ENCODE results near the gene IL11RA.

Gene IL11RA

DNA sequence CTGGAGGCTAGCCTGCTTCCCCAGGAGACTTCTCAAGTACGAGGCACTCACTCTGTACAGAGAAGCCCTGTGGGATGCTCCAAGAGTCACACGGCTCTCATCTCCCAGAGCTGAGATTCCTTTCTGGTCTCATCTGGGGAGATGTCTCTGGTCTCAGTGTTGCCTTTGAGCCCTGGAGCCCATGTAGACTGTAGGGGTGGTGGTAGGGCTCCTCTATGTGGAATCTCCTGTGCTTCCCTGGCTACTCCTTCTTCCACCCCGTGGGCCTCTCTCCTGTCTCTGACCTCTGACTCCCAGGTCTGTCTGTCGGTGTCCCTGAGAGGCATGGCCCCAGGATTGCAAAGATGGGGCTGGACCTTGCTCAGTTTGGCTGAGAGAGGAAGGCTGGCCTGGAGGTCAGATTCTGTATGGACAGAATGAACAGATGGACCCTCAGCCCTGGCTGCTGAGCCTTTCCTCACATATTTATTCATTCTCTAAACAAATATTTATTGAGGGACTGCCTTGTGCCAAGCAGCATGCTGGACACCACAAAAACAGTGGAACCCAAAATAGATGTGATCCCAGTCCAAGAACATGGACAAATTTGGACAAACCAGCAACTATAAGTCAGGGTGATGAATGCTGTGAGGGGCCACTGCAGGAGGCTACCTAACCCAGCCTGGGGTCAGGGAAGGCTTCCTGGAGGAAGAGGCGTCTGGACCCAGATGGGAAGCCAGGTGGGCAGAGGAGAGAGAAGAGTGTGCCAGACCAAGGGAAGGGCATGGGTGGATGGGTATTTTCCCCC lies 36.5 kb downstream of the IL11RA start:
- TF ChIP-seq, protein P1, sequence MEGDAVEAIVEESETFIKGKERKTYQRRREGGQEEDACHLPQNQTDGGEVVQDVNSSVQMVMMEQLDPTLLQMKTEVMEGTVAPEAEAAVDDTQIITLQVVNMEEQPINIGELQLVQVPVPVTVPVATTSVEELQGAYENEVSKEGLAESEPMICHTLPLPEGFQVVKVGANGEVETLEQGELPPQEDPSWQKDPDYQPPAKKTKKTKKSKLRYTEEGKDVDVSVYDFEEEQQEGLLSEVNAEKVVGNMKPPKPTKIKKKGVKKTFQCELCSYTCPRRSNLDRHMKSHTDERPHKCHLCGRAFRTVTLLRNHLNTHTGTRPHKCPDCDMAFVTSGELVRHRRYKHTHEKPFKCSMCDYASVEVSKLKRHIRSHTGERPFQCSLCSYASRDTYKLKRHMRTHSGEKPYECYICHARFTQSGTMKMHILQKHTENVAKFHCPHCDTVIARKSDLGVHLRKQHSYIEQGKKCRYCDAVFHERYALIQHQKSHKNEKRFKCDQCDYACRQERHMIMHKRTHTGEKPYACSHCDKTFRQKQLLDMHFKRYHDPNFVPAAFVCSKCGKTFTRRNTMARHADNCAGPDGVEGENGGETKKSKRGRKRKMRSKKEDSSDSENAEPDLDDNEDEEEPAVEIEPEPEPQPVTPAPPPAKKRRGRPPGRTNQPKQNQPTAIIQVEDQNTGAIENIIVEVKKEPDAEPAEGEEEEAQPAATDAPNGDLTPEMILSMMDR (conservative IDR thresholded peaks at IDR 0.05; ENCODE audit: low read depth, low read length) = no peak
- Histone ChIP-seq H3K27me3 (ENCODE audit: insufficient read depth, low read depth) (no peaks in the 10 kb centered on the region), H3K36me3 (ENCODE audit: insufficient read depth) (no peaks in the 10 kb centered on the region), H3K79me2 (ENCODE audit: insufficient read depth, low read depth) (no peaks in the 10 kb centered on the region), H3K4me1 (ENCODE audit: low read depth, poor library complexity, severe bottlenecking) (no peaks in the 10 kb centered on the region), H3K27ac (no peak overlapping the region), H2AFZ (ENCODE audit: low read depth) (no peak overlapping the region), H3K9ac (no peak overlapping the region), H3K4me3 (IDR thresholded peaks at IDR 0.05; ENCODE audit: insufficient read depth, low read depth, low read length) (no peak overlapping the region), H4K20me1 (ENCODE audit: insufficient read depth) (no peaks in the 10 kb centered on the region), H3K4me2 (no peak overlapping the region)

DNA sequence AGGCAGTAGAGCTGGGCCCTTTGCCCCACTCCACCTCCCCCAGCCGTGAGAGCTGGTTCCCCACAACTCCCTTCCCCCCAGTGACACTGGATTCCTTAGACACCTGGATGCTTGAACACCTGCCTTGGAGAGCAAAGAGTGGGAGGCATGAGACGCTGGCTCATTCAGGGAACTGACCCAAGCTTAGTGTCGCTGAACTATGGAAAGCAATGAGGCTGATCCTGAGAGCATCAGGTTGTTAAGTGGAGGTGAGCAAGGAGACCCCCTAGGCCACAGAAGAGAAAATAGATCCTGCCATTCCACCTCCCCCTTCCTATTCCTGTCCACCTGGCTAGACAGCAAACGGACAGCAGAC lies 37.1 kb downstream of the IL11RA start:
- Histone ChIP-seq H3K4me2 (no peak overlapping the region), H3K79me2 (ENCODE audit: insufficient read depth, low read depth) (no peaks in the 10 kb centered on the region), H3K4me3 (IDR thresholded peaks at IDR 0.05; ENCODE audit: insufficient read depth, low read depth, low read length) (no peak overlapping the region), H4K20me1 (ENCODE audit: insufficient read depth) (no peaks in the 10 kb centered on the region), H3K27me3 (ENCODE audit: insufficient read depth, low read depth) (no peaks in the 10 kb centered on the region), H3K9ac (no peak overlapping the region), H3K36me3 (ENCODE audit: insufficient read depth) (no peaks in the 10 kb centered on the region), H2AFZ (ENCODE audit: low read depth) (no peak overlapping the region), H3K4me1 (ENCODE audit: low read depth, poor library complexity, severe bottlenecking) (no peaks in the 10 kb centered on the region), H3K27ac (no peak overlapping the region)
- TF ChIP-seq, protein P1 (conservative IDR thresholded peaks at IDR 0.05; ENCODE audit: low read depth, low read length) = no peak

DNA sequence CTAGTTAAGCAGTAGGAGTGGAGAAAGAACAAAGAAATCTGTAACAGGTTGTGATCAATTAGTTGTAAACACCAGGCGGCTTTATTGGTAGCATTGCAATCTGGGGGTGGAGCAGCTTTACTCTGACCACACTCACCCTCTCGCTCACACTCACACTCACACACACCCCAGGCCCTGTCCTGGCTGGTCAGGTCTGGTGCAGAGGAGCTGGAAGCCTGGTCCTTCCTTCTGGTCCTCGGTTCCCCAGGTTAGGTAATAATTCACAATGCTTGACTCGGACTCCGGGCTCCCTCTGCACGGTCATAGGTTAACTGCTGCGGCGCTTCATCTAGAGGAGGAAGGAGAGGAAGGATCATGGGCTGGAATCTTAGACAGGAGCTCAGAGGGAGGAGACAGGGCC lies 37.5 kb downstream of the IL11RA start:
- no peaks in the 10 kb centered on the region for H3K79me2 ChIP-seq (ENCODE audit: insufficient read depth, low read depth)
- no peak overlapping the region for H3K27ac ChIP-seq
- H3K4me1 ChIP-seq (ENCODE audit: low read depth, poor library complexity, severe bottlenecking) = no peaks in the 10 kb centered on the region
- H3K9ac ChIP-seq = no peak overlapping the region
- H2AFZ ChIP-seq (ENCODE audit: low read depth) = no peak overlapping the region
- no peak overlapping the region for H3K4me3 ChIP-seq (IDR thresholded peaks at IDR 0.05; ENCODE audit: insufficient read depth, low read depth, low read length)
- H3K36me3 ChIP-seq (ENCODE audit: insufficient read depth) = no peaks in the 10 kb centered on the region
- TF ChIP-seq, protein P1 (conservative IDR thresholded peaks at IDR 0.05; ENCODE audit: low read depth, low read length) = no peak
- H4K20me1 ChIP-seq (ENCODE audit: insufficient read depth) = no peaks in the 10 kb centered on the region
- no peaks in the 10 kb centered on the region for H3K27me3 ChIP-seq (ENCODE audit: insufficient read depth, low read depth)
- no peak overlapping the region for H3K4me2 ChIP-seq

DNA sequence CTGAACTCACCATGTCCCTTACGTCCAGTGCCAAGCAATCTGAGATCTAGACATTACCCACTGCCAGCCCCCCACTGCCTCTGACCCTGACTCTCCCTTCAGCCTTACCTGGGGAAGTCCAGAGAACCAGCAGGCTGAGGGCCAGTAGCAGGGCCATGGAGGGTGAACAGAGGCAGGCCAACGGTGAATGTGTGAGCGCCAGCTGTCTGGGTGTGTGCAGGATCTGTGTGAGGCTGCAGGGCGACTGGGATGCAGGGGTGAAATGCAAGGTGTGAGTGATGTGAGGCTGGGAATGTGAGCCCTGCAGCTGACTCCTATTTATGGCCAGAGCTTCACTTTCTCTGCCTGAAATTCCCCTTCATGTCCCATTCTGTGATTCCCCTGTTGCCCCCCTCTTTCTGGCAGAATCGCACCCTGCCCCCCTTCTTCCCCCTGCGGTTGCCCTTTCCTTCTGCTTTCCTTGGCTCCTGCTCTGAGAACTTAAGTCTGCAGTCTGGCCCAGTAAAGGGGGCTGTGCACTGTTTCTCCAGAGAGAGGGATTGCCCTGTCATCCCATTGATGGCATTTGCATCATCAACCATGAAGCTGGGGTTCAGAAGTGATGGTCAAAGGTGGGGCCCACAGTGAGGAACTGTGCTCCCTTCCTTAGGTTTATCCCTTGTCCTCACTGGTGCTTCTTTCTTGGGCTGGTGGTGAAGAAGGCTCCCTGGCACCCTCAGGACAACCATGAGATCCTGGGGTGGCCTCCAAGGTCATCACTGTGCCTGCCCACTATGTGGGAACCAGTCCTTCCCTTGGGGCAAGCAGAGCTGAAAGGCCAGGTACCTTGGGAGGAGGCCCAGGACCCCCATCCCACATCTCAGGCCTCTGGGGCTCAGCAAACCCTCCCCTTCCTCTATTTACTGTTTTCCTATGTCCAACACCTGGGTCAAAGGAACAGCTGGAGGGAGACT lies 39.3 kb downstream of the IL11RA start, which contains the start of gene CCL19:
TSS of gene CCL19 (minus strand) at position 294 of the 953 bp plus-strand sequence. CDS start at position 157, 137 bp downstream.
- Histone ChIP-seq H3K27ac (no peak within 1 kb of the TSS), H3K79me2 (ENCODE audit: insufficient read depth, low read depth) (no peaks in the 10 kb centered on the region), H3K4me1 (ENCODE audit: low read depth, poor library complexity, severe bottlenecking) (no peaks in the 10 kb centered on the region), H3K4me2 (no peak within 1 kb of the TSS), H2AFZ (ENCODE audit: low read depth) (no peak within 1 kb of the TSS), H3K4me3 (IDR thresholded peaks at IDR 0.05; ENCODE audit: insufficient read depth, low read depth, low read length) (no peak within 1 kb of the TSS), H3K27me3 (ENCODE audit: insufficient read depth, low read depth) (no peaks in the 10 kb centered on the region), H3K9ac (no peak within 1 kb of the TSS), H3K36me3 (ENCODE audit: insufficient read depth) (no peaks in the 10 kb centered on the region), H4K20me1 (ENCODE audit: insufficient read depth) (no peaks in the 10 kb centered on the region)
- TF ChIP-seq, protein P1 (conservative IDR thresholded peaks at IDR 0.05; ENCODE audit: low read depth, low read length) = no peak
